ENCODE measurements around the gene INHA.
A peak's percentile ranks its signal among the peaks of the same experiment; 100 is the strongest.

INHA gene

DNA sequence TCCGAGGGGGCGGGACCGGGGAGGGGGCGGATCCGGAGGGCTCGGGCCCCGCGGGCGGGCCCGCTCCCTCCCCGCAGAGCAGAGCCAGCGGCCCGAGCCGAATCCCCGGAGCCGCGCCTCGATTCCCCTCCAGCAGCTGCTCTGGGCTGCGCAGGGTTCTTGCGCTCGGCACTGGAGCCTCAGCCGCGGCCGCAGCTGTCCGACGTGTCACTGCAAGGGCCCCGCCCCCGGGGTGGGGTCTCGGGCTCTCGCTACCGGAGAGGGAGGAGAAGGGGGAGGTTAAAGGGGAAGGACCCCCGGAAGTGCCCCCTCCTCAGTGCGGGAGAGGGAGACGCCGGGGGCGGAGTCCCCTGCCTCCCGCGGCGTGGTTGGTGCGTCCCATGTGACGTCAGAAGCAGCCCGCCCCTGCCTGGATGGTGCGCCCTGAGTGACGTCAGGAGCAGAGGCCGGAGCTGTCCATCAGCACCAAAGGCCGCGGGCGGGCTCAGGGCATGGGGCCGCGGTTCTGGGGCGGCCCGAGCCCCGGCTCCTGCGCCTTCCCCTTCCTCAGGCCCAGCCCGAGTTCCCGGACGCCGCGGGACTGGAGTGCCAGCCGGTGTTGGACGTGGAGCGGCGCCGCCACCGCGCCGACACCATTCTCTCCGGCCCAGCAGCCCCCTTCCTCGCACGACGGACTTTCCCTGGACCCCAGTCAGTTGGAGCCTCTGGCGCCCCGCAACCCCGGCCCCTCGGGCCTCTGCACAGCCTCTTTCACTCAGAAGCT lies 28.3 kb upstream of the INHA start, which contains the start of the genes CHPF and TMEM198:
CHPF (minus strand) TSS at position 214 of the 763 bp plus-strand sequence. CDS start 271 bp downstream, outside the sequence.
TMEM198 (plus strand) TSS at position 433 of the 763 bp plus-strand sequence. CDS start 700 bp downstream, outside the sequence.
- H3K9me3 ChIP-seq (replicated peaks in 1 of 11), result no peaks in the 10 kb centered on the region
- H3K27me3 ChIP-seq, result peaks cover 22 to 40% (median 33%) of the 10 kb centered on the region in 11 experiments; a peak in 18 of 22 replicates
- no peak for TF ChIP-seq Cebpa-rat (IDR thresholded peaks at IDR 0.05)
- H3K4me1 ChIP-seq, result peaks cover 18 to 48% (median 32%) of the 10 kb centered on the region in 10 experiments
- H3K9ac ChIP-seq, result peak within 1 kb of the TSS; percentile 54 to 85 (median 75)
- H3K4me3 ChIP-seq, result peak within 1 kb of the TSS; percentile 71 to 81 (median 77)
- H3K27ac ChIP-seq, result peak within 1 kb of the TSS in 10 of 11 experiments; percentile 6 to 66 (median 52); a peak in 16 of 22 replicates
- peaks cover 0 to 69% (median 29%) of the 10 kb centered on the region in 11 experiments; a peak in 19 of 22 replicates for H4K20me1 ChIP-seq
- peaks cover 0 to 19% (median 8%) of the 10 kb centered on the region in 11 experiments; a peak in 7 of 22 replicates for H3K36me3 ChIP-seq
- H3K4me2 ChIP-seq, result peak within 1 kb of the TSS; percentile 87 to 100 (median 97)

- H3K36me3 ChIP-seq, result peaks cover 0 to 16% (median 7%) of the 10 kb centered on the region in 11 experiments; a peak in 6 of 22 replicates
- peaks cover 0 to 68% (median 28%) of the 10 kb centered on the region in 11 experiments; a peak in 19 of 22 replicates for H4K20me1 ChIP-seq
- H3K4me1 ChIP-seq, result peaks cover 18 to 41% (median 29%) of the 10 kb centered on the region in 10 experiments
- peak overlapping the region; percentile 87 to 100 (median 97) for H3K4me2 ChIP-seq
- no peaks in the 10 kb centered on the region for H3K9me3 ChIP-seq (replicated peaks in 1 of 11)
- no peak overlapping the region for H3K9ac ChIP-seq
- peaks cover 22 to 40% (median 33%) of the 10 kb centered on the region in 11 experiments; a peak in 18 of 22 replicates for H3K27me3 ChIP-seq
- peak overlapping the region; percentile 71 to 81 (median 77); a peak in 14 of 20 replicates for H3K4me3 ChIP-seq
- no peak for TF ChIP-seq Cebpa-rat (IDR thresholded peaks at IDR 0.05)
- H3K27ac ChIP-seq, result no peak overlapping the region
Measured at GRCh38 chr2:219544567-219544966, 27.5 kb upstream of the INHA start.

DNA sequence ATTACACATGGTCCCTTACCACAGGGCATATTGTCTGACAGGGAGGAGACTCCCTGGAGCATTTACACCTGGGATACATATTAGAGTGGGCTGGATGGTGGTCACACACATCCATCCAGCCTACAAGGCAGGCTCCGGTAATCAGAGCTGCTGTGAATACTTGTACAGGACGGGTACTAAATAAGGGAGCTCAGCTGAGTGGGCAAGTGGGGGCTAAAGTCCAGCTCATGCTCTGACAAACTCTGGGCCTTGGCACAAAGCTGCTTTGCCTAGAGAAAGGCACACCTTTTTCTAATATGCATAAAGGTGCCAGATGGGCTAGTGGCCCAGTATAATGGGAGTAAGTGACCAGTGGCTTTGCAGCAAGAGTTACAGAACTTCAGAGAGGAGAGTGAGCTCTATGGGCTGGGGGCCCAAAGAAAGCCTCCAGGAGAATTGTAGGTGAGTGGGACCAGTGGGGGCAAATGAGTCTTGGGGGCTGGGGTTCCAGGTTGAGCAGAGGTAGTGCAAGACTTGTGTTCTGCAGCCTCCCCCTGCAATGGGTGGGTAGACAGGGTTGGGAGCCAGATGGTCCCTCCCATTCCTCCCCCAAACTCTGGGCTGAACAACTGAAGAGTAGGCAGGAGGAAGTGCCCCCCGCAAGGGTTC lies 26.7 kb upstream of the INHA start:
- no peak overlapping the region for H3K4me3 ChIP-seq
- H3K4me1 ChIP-seq, result peaks cover 18 to 34% (median 29%) of the 10 kb centered on the region in 10 experiments
- H3K27ac ChIP-seq, result no peak overlapping the region
- H3K36me3 ChIP-seq, result peaks cover 0 to 7% (median 2%) of the 10 kb centered on the region in 11 experiments; a peak in 4 of 22 replicates
- H4K20me1 ChIP-seq, result peaks cover 0 to 65% (median 23%) of the 10 kb centered on the region in 11 experiments; a peak in 19 of 22 replicates
- no peak overlapping the region for H3K4me2 ChIP-seq
- H3K9me3 ChIP-seq (replicated peaks in 1 of 11), result no peaks in the 10 kb centered on the region
- no peak for TF ChIP-seq Cebpa-rat (IDR thresholded peaks at IDR 0.05)
- H3K9ac ChIP-seq, result no peak overlapping the region
- peaks cover 22 to 40% (median 33%) of the 10 kb centered on the region in 11 experiments; a peak in 18 of 22 replicates for H3K27me3 ChIP-seq

- Histone ChIP-seq H3K36me3 (peaks cover 0 to 3% (median 0%) of the 10 kb centered on the region in 11 experiments; a peak in 1 of 22 replicates), H3K4me2 (no peak overlapping the region), H4K20me1 (peaks cover 0 to 60% (median 22%) of the 10 kb centered on the region in 11 experiments; a peak in 19 of 22 replicates), H3K9ac (no peak overlapping the region), H3K27me3 (peaks cover 22 to 46% (median 35%) of the 10 kb centered on the region in 11 experiments; a peak in 18 of 22 replicates), H3K4me3 (no peak overlapping the region), H3K4me1 (peaks cover 18 to 31% (median 27%) of the 10 kb centered on the region in 10 experiments), H3K27ac (no peak overlapping the region), H3K9me3 (replicated peaks in 1 of 11) (no peaks in the 10 kb centered on the region)
- TF ChIP-seq Cebpa-rat (IDR thresholded peaks at IDR 0.05), result no peak
Measured at GRCh38 chr2:219545943-219546352, 26.2 kb upstream of the INHA start.

DNA sequence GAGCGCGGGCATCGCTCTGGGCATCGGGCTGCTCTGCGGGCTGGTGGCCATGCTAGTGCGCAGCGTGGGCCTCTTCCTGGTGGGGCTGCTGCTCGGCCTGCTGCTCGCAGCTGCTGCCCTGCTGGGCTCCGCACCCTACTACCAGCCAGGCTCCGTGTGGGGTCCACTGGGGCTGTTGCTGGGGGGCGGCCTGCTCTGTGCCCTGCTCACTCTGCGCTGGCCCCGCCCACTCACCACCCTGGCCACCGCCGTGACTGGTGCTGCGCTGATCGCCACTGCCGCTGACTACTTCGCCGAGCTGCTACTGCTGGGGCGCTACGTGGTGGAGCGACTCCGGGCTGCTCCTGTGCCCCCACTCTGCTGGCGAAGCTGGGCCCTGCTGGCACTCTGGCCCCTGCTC lies 24.5 kb upstream of the INHA start:
- Histone ChIP-seq H3K27ac (no peak overlapping the region), H3K4me1 (peaks cover 11 to 22% (median 18%) of the 10 kb centered on the region in 10 experiments), H3K4me3 (no peak overlapping the region), H3K27me3 (peaks cover 17 to 48% (median 38%) of the 10 kb centered on the region in 11 experiments; a peak in 18 of 22 replicates), H4K20me1 (peaks cover 0 to 45% (median 12%) of the 10 kb centered on the region in 11 experiments; a peak in 16 of 22 replicates), H3K36me3 (no peaks in the 10 kb centered on the region), H3K9me3 (replicated peaks in 1 of 11) (peaks cover 0 to 3% (median 0%) of the 10 kb centered on the region in 11 experiments; a peak in 3 of 22 replicates), H3K9ac (no peak overlapping the region), H3K4me2 (no peak overlapping the region)
- TF ChIP-seq Cebpa-rat (IDR thresholded peaks at IDR 0.05), result no peak

- peaks cover 0 to 37% (median 6%) of the 10 kb centered on the region in 11 experiments; a peak in 10 of 22 replicates for H4K20me1 ChIP-seq
- H3K27ac ChIP-seq, result no peak overlapping the region
- no peak overlapping the region for H3K4me3 ChIP-seq
- peaks cover 0 to 7% (median 0%) of the 10 kb centered on the region in 11 experiments; a peak in 3 of 22 replicates for H3K9me3 ChIP-seq (replicated peaks in 1 of 11)
- H3K36me3 ChIP-seq, result no peaks in the 10 kb centered on the region
- TF ChIP-seq Cebpa-rat (IDR thresholded peaks at IDR 0.05), result no peak
- no peak overlapping the region for H3K9ac ChIP-seq
- no peak overlapping the region for H3K4me2 ChIP-seq
- H3K4me1 ChIP-seq, result peaks cover 5 to 21% (median 17%) of the 10 kb centered on the region in 10 experiments
- peaks cover 11 to 41% (median 31%) of the 10 kb centered on the region in 11 experiments; a peak in 18 of 22 replicates for H3K27me3 ChIP-seq
Measured at GRCh38 chr2:219548990-219549389, 23.1 kb upstream of the INHA start.

DNA sequence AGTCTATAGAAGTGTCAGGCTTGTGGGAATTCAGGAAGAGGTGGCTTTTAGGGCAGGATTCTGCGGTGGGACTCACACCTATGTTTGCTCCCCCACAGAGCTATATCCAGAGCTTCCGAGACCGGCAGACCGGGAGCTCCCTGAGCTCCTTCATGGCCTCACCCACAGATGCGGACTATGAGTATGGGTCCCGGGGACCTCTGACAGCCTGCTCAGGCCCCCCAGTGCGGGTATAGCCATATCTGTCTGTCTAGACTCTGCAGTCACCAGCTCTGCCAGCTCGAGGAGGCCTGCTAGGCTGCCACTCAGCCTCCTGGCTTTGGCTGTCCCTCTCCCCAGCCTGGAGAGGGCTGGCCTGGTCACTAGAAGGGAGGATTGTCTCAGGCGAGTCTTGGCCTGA lies 22.5 kb upstream of the INHA start:
- H3K36me3 ChIP-seq, result no peaks in the 10 kb centered on the region
- peaks cover 0 to 37% (median 3%) of the 10 kb centered on the region in 11 experiments; a peak in 9 of 22 replicates for H4K20me1 ChIP-seq
- no peak overlapping the region for H3K27ac ChIP-seq
- peaks cover 7 to 35% (median 26%) of the 10 kb centered on the region in 11 experiments; a peak in 18 of 22 replicates for H3K27me3 ChIP-seq
- H3K4me3 ChIP-seq, result no peak overlapping the region
- no peak overlapping the region for H3K9ac ChIP-seq
- peaks cover 0 to 15% (median 10%) of the 10 kb centered on the region in 10 experiments for H3K4me1 ChIP-seq
- no peak for TF ChIP-seq Cebpa-rat (IDR thresholded peaks at IDR 0.05)
- H3K4me2 ChIP-seq, result no peak overlapping the region
- H3K9me3 ChIP-seq (replicated peaks in 1 of 11), result peaks cover 0 to 7% (median 0%) of the 10 kb centered on the region in 11 experiments; a peak in 3 of 22 replicates
